Measurements from ENCODE around the gene KRTAP22-1.

KRTAP22-1 gene

DNA sequence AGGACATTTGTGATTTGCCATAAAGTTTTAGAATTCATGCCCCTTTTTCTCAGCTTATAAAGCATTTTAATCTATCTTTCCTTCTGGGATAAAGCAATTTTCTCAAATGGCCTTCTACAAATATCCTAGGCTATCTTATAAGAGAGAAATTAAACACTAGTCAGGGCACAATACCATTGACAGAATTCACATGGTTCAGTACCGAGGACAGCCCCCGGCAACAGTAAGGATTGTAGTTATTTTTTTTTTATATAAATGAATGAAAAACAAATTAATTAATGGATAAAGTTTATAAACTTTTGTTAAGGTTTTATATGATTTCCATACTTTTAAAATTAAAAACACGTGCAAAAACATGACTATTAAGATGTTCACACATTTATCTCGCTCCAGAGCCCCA lies 27.2 kb downstream of the KRTAP22-1 start:
- DNase-seq: no peak

- DNase-seq: no peak
Measured at GRCh38 chr21:30629200-30629599, 28.3 kb downstream of the KRTAP22-1 start.

GRCh38 chr21:30634906-30635305 lies 34.0 kb downstream of the KRTAP22-1 start, which contains the start of gene KRTAP20-2:
Gene KRTAP20-2 (plus strand): TSS chr21:30635206. CDS start chr21:30635264, 58 bp downstream.
- no peak for DNase-seq

DNA sequence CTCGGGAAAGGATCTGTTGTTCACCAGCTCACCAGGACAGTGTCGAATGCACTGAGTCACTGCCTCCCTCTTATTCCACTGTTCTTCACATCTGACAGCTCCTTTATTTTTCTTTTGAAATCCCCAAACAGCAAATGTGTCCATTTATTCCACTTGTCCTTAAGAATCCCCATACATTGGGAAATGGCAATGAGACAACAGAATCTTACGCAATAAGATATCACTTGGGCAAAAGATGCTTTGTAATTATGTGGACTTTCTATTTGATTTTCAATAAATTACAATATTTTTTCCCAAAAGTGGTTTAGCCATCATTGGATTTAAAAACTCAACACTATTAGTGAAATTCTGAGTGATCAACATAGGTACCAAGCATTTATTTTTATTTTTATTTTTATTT lies 37.8 kb downstream of the KRTAP22-1 start:
- DNase-seq: no peak

GRCh38 chr21:30642564-30642963 lies 41.7 kb downstream of the KRTAP22-1 start, which contains the start of gene KRTAP20-3:
Gene KRTAP20-3 (plus strand): TSS chr21:30642864.
- no peak for DNase-seq

GRCh38 chr21:30646904-30647414 lies 46.1 kb downstream of the KRTAP22-1 start:
- DNase-seq: no peak
